Bronchial epithelial cell (primary cell): ENCODE data around the gene SLC30A3. TPM values are rescaled to one million over a fixed set of nuclear protein-coding genes. Genes with fewer than 3 reads are reported as not detected.
A peak's percentile ranks its signal among the peaks of the same experiment; 100 is the strongest.

Experiments
- DNase-seq: peaks from one replicate; pipeline ENCODE4 v3.0.0-alpha.2; 2010; ENCODE audit warnings: low read depth
- FAIRE-seq: peaks from 2 replicates; lab custom pipeline; 2011; peaks lifted over from hg19 to GRCh38; lab: Jason Lieb, UNC
- H3K27me3 ChIP-seq: 2 replicates; pipeline ENCODE4 v1.5.1; 2011; ENCODE audit warnings: low read length; ENCODE audit not compliant: control insufficient read depth, insufficient read depth
- H3K36me3 ChIP-seq: 2 replicates; pipeline ENCODE4 v1.5.1; 2011; ENCODE audit warnings: low read length; ENCODE audit not compliant: control insufficient read depth, insufficient read depth
- H3K4me3 ChIP-seq: 2 replicates; pipeline ENCODE4 v1.5.1; 2011; ENCODE audit warnings: mild to moderate bottlenecking, low read depth, low read length, control low read depth
- total RNA-seq: library from RNA; depleted of rRNA; stranded (reverse); fragments of >200 nt; gene quantifications from 2 replicates; pipeline ENCODE4 v1.2.1, GENCODE V29; 2014
- TF ChIP-seq, protein P1 (sequence below): IDR thresholded peaks from 2 replicates; pipeline ENCODE4 v1.5.1; 2011; ENCODE audit warnings: mild to moderate bottlenecking, moderate library complexity, low read length, control low read depth, inconsistent platforms; ENCODE audit not compliant: insufficient read depth, severe bottlenecking

SLC30A3 gene
- total RNA-seq, 1 donor from 2014 or later: not detected

DNA sequence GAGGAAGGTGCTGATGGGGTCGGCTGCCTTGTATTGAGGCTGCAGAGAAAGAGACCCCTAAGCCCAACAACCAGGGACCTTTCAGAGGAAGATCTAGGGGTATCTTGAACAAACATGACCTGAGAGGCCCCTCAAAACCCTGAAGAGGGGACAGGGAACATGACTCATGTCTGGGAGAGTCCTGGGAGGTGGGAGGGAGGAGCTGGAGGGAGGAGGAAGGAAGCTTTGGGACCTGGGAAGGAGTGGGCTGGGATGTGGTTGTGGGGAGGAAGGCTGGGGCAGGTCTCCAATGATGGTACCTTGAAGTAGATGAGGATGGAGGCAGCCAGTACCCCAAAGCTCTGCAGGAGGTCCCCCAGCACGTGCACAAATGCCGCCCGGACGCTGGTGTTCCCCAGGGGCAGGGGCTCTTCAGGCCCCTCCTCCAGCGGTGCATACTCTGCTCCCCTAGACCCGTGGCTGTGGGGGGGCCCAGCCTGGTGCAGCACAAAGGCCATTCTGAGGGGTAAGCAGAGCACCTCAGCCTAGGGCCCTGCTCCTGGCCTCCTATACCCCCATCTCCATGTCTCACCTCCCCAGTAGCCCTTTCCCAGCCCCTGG is 5.9 kb downstream of the SLC30A3 start:
- Histone ChIP-seq H3K4me3 (no peak overlapping the region), H3K27me3 (peaks cover 23% of the 10 kb centered on the region), H3K36me3 (no peaks in the 10 kb centered on the region)
- no peak for DNase-seq
- no peak for FAIRE-seq
- TF ChIP-seq, protein P1, sequence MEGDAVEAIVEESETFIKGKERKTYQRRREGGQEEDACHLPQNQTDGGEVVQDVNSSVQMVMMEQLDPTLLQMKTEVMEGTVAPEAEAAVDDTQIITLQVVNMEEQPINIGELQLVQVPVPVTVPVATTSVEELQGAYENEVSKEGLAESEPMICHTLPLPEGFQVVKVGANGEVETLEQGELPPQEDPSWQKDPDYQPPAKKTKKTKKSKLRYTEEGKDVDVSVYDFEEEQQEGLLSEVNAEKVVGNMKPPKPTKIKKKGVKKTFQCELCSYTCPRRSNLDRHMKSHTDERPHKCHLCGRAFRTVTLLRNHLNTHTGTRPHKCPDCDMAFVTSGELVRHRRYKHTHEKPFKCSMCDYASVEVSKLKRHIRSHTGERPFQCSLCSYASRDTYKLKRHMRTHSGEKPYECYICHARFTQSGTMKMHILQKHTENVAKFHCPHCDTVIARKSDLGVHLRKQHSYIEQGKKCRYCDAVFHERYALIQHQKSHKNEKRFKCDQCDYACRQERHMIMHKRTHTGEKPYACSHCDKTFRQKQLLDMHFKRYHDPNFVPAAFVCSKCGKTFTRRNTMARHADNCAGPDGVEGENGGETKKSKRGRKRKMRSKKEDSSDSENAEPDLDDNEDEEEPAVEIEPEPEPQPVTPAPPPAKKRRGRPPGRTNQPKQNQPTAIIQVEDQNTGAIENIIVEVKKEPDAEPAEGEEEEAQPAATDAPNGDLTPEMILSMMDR: no peak

DNA sequence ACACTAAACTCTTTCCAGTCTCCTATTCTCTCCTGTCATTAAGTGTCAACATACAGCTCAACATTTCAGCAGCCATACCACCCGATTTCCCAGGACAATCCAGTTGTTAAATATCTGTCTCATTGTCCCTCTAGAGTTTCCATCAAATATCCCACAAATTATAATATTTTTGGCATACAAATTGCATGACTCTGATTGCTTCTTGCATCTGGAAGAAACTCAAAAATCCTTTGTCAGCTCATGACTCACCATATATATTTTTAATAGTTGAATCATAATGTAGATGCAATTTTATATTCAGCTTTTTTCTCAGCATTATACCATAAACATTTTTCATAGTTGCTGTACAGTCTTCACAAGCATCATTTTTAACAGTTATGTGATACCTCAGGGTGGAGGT is 7.2 kb downstream of the SLC30A3 start:
- DNase-seq (peak; percentile 35), FAIRE-seq (no peak)
- no peaks in the 10 kb centered on the region for H3K36me3 ChIP-seq
- peaks cover 11% of the 10 kb centered on the region for H3K27me3 ChIP-seq
- no peak overlapping the region for H3K4me3 ChIP-seq
- TF ChIP-seq, protein P1: no peak

DNA sequence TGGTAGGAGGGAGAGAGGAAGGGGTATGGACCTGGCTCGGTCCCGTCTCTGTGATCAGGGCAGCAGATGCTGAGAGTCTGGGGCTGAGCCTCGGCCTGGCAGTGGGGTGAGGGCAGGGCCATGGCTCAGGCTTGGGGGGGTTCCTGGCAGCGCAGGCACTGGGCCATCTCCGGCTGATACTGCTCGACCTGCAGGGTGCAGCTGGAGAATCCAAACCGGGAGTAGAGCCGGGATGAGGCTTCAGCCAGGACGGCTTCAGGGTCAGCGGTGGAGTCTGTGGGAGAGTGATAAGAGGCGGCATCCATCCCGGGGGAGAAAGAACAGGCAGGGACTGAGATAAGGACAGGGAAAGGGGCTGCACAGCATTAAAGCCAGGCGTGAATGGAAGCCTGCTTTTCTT is 7.7 kb downstream of the SLC30A3 start:
- Histone ChIP-seq H3K36me3 (no peaks in the 10 kb centered on the region), H3K4me3 (no peak overlapping the region), H3K27me3 (peaks cover 10% of the 10 kb centered on the region)
- DNase-seq (no peak), FAIRE-seq (no peak)
- TF ChIP-seq, protein P1: no peak

DNA sequence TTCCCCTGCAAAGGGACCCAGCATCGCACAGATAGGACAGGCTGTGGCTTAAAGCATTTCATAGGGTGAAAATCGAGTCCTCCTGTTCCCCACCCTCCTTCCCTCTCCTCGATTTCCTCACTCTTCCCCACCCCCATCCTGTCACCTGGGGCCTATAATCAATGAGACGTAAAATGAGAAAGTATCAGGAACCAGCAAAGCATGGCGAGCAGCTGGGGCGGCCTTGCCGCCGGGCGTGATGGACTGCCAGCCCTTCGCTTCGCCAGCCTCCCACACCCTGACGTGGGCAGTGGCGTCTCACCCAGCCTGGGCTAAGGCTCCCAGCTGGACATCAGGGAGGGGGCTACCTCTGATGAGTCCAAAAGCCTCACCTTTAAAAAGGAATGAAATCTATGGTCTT is 11.1 kb downstream of the SLC30A3 start:
- peaks cover 3% of the 10 kb centered on the region for H3K27me3 ChIP-seq
- no peaks in the 10 kb centered on the region for H3K36me3 ChIP-seq
- DNase-seq (no peak), FAIRE-seq (no peak)
- H3K4me3 ChIP-seq: no peak overlapping the region
- TF ChIP-seq, protein P1: no peak

DNA sequence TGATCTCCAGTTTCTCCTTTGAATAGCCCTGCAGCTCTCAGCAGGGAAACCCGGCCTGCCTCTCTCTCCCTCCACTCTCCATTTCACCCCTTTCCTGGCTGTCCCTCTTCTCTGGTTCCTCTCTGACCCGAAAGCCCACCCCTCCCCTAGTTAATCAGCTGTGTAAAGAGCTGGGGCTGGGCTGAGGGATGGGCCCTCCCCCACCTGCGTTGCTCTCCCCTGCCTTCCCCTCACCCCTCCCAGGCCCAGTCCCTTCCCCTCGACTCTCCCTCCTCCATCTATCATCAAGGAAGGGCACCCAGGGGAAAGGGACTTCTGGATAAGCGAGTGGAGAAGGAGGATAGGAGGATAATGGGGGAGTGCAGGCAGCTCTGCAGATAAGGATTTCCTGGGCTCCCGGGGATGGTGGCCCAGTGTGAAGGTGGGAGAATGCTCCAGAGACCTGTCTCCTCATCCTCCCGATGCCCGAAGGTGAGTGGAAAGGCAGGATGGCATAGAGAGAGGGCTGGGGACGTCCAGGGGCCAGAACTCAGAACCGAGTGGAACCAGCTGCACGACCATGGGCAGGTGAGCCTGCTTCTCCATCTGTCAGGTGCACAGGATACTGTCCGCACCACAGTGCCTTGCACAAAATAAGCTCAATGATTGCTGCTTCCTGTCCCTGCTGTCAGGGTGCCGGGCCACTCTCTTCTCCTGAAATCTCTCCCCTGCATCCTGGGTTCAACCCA is 12.0 kb downstream of the SLC30A3 start:
- H3K4me3 ChIP-seq: no peak overlapping the region
- no peak for DNase-seq
- FAIRE-seq: no peak
- peaks cover 3% of the 10 kb centered on the region for H3K27me3 ChIP-seq
- no peaks in the 10 kb centered on the region for H3K36me3 ChIP-seq
- TF ChIP-seq, protein P1: no peak
